Keratinocyte (primary cell): Measurements from ENCODE around the gene MSL1.

Experiments
- CTCF ChIP-seq, 3 experiments: IDR thresholded peaks in 1 of 3; conservative IDR thresholded peaks in 1 of 3; optimal IDR thresholded peaks in 1 of 3; 2 replicates in 2 of 3; 3 replicates in 1 of 3; pipeline versions ENCODE3 to v1.5.1; 2011; ENCODE audit warnings: low read length in 3 of 3, mild to moderate bottlenecking in 3 of 3, moderate library complexity in 2 of 3, control low read depth in 1 of 3, inconsistent platforms in 1 of 3; ENCODE audit not compliant: insufficient read depth in 2 of 3; ENCODE audit errors: extremely low read depth in 1 of 3
- EZH2 ChIP-seq: IDR thresholded peaks from one replicate; pipeline ENCODE4 v1.6.1; 2012; ENCODE audit warnings: inconsistent platforms, mild to moderate bottlenecking, low read length, moderate library complexity

GRCh38 chr17:40150276-40150675 is 28.5 kb downstream of the MSL1 start:
- no peak for TF ChIP-seq CTCF (optimal IDR thresholded peaks at IDR 0.05 in 1 of 3, IDR thresholded peaks at IDR 0.05 in 1 of 3, conservative IDR thresholded peaks at IDR 0.05 in 1 of 3; ENCODE audit: extremely low read depth in 1 of 3, insufficient read depth in 2 of 3, low read length in 3 of 3)
- no peak for TF ChIP-seq EZH2
